Measurements from ENCODE around the gene ZFAND3.
"Not testable (repeated sequence)": the region's sequence is repeated elsewhere in the genome, so short reads cannot be mapped to it uniquely, and the experiment has no call there.

The ZFAND3 gene

DNA sequence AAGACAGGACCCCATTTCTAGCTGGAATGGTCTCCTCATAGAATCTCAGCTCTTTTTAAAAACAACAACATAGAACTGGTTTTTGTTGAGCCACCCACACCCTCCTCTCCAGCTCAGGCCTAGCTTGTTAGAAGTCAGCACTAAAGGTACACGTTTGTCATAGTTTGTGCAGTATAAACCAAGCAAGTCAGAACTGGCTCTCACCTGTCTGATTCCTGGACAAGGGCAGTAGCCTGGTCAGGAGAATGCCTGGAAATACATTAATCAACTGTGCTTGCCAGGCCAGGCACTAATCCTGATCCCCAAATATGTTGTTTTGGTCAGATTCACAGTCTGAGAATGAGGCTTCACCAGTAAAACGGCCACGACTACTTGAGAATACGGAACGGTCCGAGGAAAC is 296.7 kb downstream of the ZFAND3 start:
- DNase-seq (ENCODE audit: low read depth in 2 of 3, low spot score in 1 of 3): no peak

DNA sequence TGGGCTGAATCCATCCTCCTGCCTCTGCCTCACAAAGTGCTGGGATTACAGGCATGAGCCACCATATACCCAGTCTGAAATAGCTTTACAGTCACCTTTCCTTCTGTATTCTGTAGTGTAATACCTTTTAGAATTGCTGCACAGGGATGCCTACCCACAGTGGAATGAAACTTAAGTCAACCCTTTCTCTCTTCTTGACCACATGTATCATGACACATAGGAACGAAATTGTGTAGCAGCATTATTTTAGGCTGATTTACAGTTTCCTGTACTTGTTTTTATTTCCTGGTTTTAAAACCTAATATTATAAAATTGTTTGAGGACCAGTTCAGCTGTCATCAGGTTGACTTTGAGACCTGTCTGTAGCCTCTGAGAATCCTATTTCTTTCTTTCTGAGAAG is 297.8 kb downstream of the ZFAND3 start:
- no peak for DNase-seq (ENCODE audit: low read depth in 2 of 3, low spot score in 1 of 3)

GRCh38 chr6:38118791-38119365 is 299.4 kb downstream of the ZFAND3 start:
- no peak for DNase-seq (ENCODE audit: low read depth in 2 of 3, low spot score in 1 of 3)

DNA sequence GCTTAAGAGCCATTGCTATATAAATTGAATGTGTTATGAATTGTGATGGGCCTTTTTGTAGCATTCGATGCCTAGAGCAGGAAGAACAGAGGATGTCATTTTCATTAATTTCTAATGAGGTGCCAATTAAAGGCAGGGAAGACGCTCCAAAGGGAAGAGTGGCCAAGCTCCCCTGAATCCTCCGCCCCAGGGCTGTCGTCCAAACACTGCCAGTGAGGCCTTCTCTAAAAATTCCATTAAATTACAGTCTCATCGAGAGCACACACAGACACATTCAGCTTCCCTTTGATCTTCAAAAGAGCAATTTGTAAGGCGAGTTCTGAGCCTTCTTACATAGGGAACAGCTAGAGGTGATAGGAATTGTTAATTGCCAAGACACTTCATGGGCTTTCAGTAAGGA is 300.0 kb downstream of the ZFAND3 start:
- no peak for DNase-seq (ENCODE audit: low read depth in 2 of 3, low spot score in 1 of 3)

DNA sequence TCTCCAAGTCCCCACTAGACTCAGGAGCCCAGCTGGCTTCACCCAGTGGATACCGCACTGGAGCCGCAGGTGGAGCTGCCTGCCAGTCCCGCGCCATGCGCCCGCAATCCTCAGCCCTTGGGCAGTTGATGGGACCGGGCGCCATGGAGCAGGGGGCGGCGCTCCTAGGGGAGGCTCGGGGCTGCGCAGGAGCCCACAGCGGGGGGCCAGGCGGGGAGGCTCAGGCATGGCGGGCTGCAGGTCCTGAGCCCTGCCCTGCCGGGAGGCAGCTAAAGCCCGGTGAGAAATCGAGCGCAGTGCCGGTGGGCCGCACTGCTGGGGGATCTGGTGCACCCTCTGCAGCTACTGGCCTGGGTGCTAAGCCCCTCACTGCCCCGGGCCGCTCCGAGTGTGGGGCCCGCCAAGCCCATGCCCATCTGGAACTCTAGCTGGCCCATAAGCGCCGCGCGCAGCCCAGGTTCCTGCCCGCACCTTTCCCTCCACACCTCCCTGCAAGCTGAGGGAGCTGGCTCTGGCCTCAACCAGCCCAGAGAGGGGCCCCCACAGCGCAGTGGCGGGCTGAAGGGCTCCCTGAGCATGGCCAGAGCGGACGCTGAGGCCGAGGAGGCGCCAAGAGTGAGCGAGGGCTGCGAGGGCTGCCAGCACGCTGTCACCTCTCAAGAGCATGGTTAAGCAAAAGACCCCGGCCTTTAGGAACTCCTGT is 304.8 kb downstream of the ZFAND3 start:
- DNase-seq (ENCODE audit: low read depth in 2 of 3, low spot score in 1 of 3): not testable (repeated sequence)

GRCh38 chr6:38127284-38127683 is 307.8 kb downstream of the ZFAND3 start:
- DNase-seq (ENCODE audit: low read depth in 2 of 3, low spot score in 1 of 3): no peak

DNA sequence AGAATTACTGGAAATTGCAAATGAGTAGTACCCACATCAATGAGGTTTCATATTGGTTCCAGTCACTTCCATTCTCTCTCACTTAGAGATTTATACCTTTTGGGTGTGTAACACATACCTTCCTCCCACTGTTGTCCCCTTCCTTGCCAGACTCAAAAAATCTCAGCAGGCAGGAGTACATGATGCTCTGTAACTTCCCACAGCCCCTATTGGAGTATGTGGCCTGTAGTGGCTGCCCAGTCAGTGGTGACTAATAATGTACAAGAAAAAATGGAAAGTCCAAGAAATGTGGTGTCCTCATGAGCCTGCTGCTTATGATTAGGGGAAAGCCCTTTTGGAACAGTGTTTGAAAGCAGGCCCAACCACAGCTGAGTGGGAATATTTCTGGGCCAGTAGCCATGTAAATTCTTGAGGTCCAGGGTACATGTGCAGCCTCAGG is 312.0 kb downstream of the ZFAND3 start:
- peak; percentile 25 to 37 (median 27) for DNase-seq (ENCODE audit: low read depth in 2 of 3, low spot score in 1 of 3)

GRCh38 chr6:38133932-38134703 is 314.6 kb downstream of the ZFAND3 start:
- no peak for DNase-seq (ENCODE audit: low read depth in 2 of 3, low spot score in 1 of 3)

DNA sequence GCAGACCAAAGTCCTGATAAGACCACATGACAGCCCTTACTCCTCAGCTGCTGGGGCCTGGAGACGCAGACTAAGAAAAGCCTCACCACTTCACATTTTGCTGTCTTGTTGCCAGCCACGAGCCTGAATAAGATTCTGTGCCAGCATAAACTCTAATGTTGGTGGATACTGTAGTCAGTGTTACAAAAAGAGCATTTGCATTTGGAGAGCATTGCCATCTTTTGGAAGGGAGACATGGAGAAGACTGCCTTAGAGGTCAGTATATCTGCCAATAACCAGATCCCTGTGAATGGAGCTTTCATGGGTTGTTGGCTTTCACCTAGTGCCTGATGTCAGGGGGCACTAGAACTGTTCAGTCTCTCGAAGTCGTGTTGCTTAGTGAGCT is 315.2 kb downstream of the ZFAND3 start:
- no peak for DNase-seq (ENCODE audit: low read depth in 2 of 3, low spot score in 1 of 3)

- DNase-seq (ENCODE audit: low read depth in 2 of 3, low spot score in 1 of 3): no peak
Observed at GRCh38 chr6:38136547-38136946, 317.0 kb downstream of the ZFAND3 start.

GRCh38 chr6:38137608-38138265 is 318.2 kb downstream of the ZFAND3 start:
- no peak for DNase-seq (ENCODE audit: low read depth in 2 of 3, low spot score in 1 of 3)

GRCh38 chr6:38138374-38138773 is 318.8 kb downstream of the ZFAND3 start:
- DNase-seq (ENCODE audit: low read depth in 2 of 3, low spot score in 1 of 3): no peak

DNA sequence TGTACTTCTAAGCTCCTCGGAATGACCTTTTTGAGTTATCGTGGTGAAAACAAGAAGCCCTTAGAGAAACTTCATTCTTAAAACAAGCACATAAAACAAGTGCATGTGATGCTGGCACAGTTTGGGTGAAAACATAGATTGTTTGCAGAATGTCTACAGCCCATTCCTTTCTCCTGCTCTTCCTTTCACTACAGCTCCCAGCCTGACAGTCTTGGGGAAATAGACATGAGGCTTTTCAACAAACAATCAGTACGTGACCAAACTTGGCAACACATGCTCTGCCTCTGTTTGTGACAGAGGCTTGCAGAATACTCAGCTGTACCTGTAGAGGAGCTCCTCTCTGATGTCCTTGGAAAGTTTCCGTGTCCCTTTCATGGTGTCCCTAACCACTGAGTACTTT is 321.6 kb downstream of the ZFAND3 start:
- DNase-seq (ENCODE audit: low read depth in 2 of 3, low spot score in 1 of 3): no peak

GRCh38 chr6:38141716-38142115 is 322.2 kb downstream of the ZFAND3 start:
- no peak for DNase-seq (ENCODE audit: low read depth in 2 of 3, low spot score in 1 of 3)

- no peak for DNase-seq (ENCODE audit: low read depth in 2 of 3, low spot score in 1 of 3)
Observed at GRCh38 chr6:38142178-38142902, 322.8 kb downstream of the ZFAND3 start.

DNA sequence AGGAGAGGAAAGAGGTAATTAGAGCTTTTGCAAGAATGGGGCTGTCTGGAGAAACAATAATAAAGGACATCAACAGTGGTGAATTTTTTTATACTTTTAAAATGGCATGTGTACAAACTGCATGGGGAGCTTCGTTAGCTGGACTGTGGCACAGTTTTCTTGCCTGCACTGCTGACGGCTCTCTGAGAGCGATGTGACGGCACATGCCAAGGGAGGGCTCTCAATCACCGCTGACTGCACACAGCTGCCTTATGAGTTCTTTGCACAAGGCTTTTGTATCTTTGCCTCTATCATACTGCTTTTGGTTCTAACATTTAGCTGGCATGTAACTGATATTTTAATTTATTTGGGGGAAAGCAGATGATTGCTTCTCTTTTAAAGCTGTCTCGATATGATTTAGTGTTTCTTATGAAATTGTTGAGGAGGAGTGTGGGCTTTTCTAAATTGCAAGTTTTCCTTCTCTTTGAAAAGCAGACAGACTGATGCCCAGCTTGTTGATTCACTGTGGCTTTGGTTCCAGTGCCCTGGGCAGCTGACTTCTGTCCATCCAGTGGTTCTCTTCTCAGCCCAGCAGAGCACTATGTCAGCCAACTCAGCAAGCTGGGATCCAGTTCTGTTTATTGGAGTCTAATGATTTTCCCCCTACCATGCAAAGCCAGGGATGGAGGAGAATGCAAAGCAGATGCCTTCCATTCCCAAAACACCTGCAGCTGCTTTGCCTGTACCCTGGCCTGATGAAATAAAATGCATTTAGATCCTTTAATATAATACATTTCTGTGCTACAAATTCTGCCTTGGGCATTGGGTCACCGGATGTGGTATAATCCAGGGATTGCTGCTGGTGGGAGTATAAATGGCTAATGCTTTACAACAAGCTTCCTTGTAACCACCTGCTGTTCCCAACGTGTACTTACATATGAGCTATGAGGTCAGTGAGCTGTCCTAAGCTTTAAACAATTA is 323.9 kb downstream of the ZFAND3 start:
- DNase-seq (ENCODE audit: low read depth in 2 of 3, low spot score in 1 of 3): no peak

GRCh38 chr6:38144365-38144945 is 324.9 kb downstream of the ZFAND3 start:
- no peak for DNase-seq (ENCODE audit: low read depth in 2 of 3, low spot score in 1 of 3)

DNA sequence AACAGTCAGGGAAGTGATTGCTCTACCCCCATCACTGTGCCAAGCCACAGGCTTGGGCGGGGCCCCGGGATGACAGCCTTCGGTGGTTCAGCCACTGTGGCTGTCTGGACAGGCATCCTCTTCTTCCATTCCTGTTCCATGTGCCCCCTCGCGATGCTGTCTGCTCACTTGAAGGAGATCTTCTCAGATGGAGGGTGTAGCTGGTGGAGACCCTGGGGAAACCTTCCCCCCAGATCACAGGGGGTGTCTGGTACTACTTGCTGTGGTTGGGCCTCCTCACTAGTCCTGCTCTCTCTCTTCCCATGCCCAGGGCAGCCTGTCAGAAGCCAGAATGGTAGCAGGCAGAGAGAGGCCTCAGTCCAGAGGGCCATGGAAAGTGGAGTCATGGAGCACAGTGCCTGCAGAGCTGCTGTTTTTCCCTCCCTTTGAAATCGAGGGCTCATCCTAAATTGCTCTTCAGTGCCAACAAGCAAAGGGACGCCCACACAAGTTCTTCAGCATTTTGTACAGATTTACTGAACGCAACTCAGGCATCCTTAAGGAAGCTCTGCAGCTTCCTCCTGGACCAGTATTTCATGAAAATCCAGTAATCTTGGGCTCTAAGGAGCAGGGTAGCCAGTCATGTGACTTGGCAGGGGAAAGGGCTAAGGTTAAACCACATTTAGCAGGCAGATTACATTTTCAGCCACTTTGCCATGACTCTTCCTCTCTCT is 326.6 kb downstream of the ZFAND3 start:
- no peak for DNase-seq (ENCODE audit: low read depth in 2 of 3, low spot score in 1 of 3)

DNA sequence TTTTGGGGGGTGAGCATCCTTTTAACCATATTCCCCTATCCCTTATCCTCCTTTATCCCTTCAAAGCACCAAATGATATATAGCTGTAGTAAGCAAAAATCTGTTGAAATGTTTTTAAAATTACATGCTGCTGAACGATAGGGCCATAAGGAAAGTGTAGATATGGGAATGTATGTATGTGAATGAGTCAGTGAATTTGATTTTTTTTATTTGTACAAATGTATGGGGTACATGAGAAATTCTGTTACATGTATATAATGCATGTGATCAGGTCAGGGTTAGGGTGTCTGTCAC is 327.2 kb downstream of the ZFAND3 start:
- DNase-seq (ENCODE audit: low read depth in 2 of 3, low spot score in 1 of 3): no peak
